Ectodermal cell (in vitro differentiated cells): ENCODE data around the gene TIMP2.

Source experiments
- H3K27ac ChIP-seq: 2 replicates; pipeline ENCODE4 v1.7.0; 2013; ENCODE audit warnings: mild to moderate bottlenecking, low read depth, low read length; ENCODE audit not compliant: insufficient read depth, poor library complexity, severe bottlenecking
- H3K27me3 ChIP-seq: 2 replicates; pipeline ENCODE4 v1.7.0; 2013; ENCODE audit warnings: mild to moderate bottlenecking, low read length; ENCODE audit not compliant: insufficient read depth, control insufficient read depth, poor library complexity, severe bottlenecking
- H3K36me3 ChIP-seq: one replicate; pipeline ENCODE4 v1.7.0; 2013; ENCODE audit warnings: low read length; ENCODE audit not compliant: control insufficient read depth, insufficient read depth
- H3K4me1 ChIP-seq: one replicate; pipeline ENCODE4 v1.7.0; 2013; ENCODE audit warnings: low read length; ENCODE audit not compliant: control insufficient read depth, insufficient read depth
- H3K4me3 ChIP-seq: 2 replicates; pipeline ENCODE4 v1.7.0; 2013; ENCODE audit warnings: low read depth, low read length, control low read depth; ENCODE audit not compliant: insufficient read depth
- H3K9me3 ChIP-seq: 2 replicates; pipeline ENCODE4 v1.7.0; 2013; ENCODE audit warnings: mild to moderate bottlenecking, low read length, moderate library complexity; ENCODE audit not compliant: control insufficient read depth
- WGBS, 2 experiments: methylation state at CpG; one replicate each; pipeline ENCODE4 v1.1.7; 2013; ENCODE audit warnings: missing lambda C conversion rate in 2 of 2; 5-methylcytosine and 5-hydroxymethylcytosine counted together

Gene TIMP2

GRCh38 chr17:78956254-78956653 is 31.1 kb upstream of the TIMP2 start:
- WGBS, 2 experiments: 81 to 84% methylated on average over 11 of the region's 11 CpGs

GRCh38 chr17:78954684-78955083 is 29.5 kb upstream of the TIMP2 start:
- H3K9me3 ChIP-seq: no peaks in the 10 kb centered on the region
- no peaks in the 10 kb centered on the region for H3K27me3 ChIP-seq
- no peak overlapping the region for H3K27ac ChIP-seq
- no peaks in the 10 kb centered on the region for H3K36me3 ChIP-seq
- 94 to 96% methylated on average over 14 of the region's 14 CpGs for WGBS, 2 experiments
- H3K4me3 ChIP-seq: no peak overlapping the region
- H3K4me1 ChIP-seq: peaks cover 6% of the 10 kb centered on the region

More at GRCh38 chr17:78956254-78956653, 31.1 kb upstream of the TIMP2 start:
- Histone ChIP-seq H3K36me3 (no peaks in the 10 kb centered on the region), H3K27ac (no peak overlapping the region), H3K27me3 (no peaks in the 10 kb centered on the region), H3K4me3 (no peak overlapping the region), H3K9me3 (no peaks in the 10 kb centered on the region), H3K4me1 (peaks cover 6% of the 10 kb centered on the region)

- peaks cover 6% of the 10 kb centered on the region for H3K4me1 ChIP-seq
- no peaks in the 10 kb centered on the region for H3K9me3 ChIP-seq
- no peaks in the 10 kb centered on the region for H3K36me3 ChIP-seq
- no peak overlapping the region for H3K27ac ChIP-seq
- no peaks in the 10 kb centered on the region for H3K27me3 ChIP-seq
- H3K4me3 ChIP-seq: no peak overlapping the region
- 69 to 72% methylated on average over 29 of the region's 29 CpGs for WGBS, 2 experiments
Measured at GRCh38 chr17:78953356-78954350, 28.5 kb upstream of the TIMP2 start.

GRCh38 chr17:78952706-78953105 is 27.5 kb upstream of the TIMP2 start:
- Histone ChIP-seq H3K27ac (no peak overlapping the region), H3K9me3 (no peaks in the 10 kb centered on the region), H3K4me3 (no peak overlapping the region), H3K4me1 (peaks cover 6% of the 10 kb centered on the region), H3K36me3 (no peaks in the 10 kb centered on the region), H3K27me3 (no peaks in the 10 kb centered on the region)
- 92 to 93% methylated on average over 10 of the region's 10 CpGs for WGBS, 2 experiments

GRCh38 chr17:78951967-78952551 is 26.9 kb upstream of the TIMP2 start:
- Histone ChIP-seq H3K4me1 (peaks cover 6% of the 10 kb centered on the region), H3K27me3 (no peaks in the 10 kb centered on the region), H3K36me3 (no peaks in the 10 kb centered on the region), H3K27ac (no peak overlapping the region), H3K9me3 (no peaks in the 10 kb centered on the region), H3K4me3 (no peak overlapping the region)
- 66 to 69% methylated on average over 12 of the region's 12 CpGs for WGBS, 2 experiments

- Histone ChIP-seq H3K27me3 (no peaks in the 10 kb centered on the region), H3K27ac (no peak overlapping the region), H3K4me1 (peaks cover 6% of the 10 kb centered on the region), H3K4me3 (no peak overlapping the region), H3K9me3 (no peaks in the 10 kb centered on the region), H3K36me3 (no peaks in the 10 kb centered on the region)
- WGBS, 2 experiments: 90 to 95% methylated on average over 2 of the region's 2 CpGs
Measured at GRCh38 chr17:78950870-78951269, 25.7 kb upstream of the TIMP2 start.

GRCh38 chr17:78947235-78948149 is 22.3 kb upstream of the TIMP2 start:
- no peaks in the 10 kb centered on the region for H3K9me3 ChIP-seq
- WGBS, 2 experiments: 81 to 85% methylated on average over 17 to 18 of the region's 18 CpGs
- H3K36me3 ChIP-seq: no peaks in the 10 kb centered on the region
- no peaks in the 10 kb centered on the region for H3K4me1 ChIP-seq
- H3K4me3 ChIP-seq: no peak overlapping the region
- no peaks in the 10 kb centered on the region for H3K27me3 ChIP-seq
- H3K27ac ChIP-seq: no peak overlapping the region

- no peak overlapping the region for H3K27ac ChIP-seq
- no peak overlapping the region for H3K4me3 ChIP-seq
- H3K36me3 ChIP-seq: no peaks in the 10 kb centered on the region
- 89 to 91% methylated on average over 8 of the region's 8 CpGs for WGBS, 2 experiments
- H3K9me3 ChIP-seq: no peaks in the 10 kb centered on the region
- H3K4me1 ChIP-seq: no peaks in the 10 kb centered on the region
- no peaks in the 10 kb centered on the region for H3K27me3 ChIP-seq
Measured at GRCh38 chr17:78946631-78947030, 21.4 kb upstream of the TIMP2 start.

GRCh38 chr17:78946131-78946530 is 20.9 kb upstream of the TIMP2 start:
- Histone ChIP-seq H3K4me3 (no peak overlapping the region), H3K4me1 (no peaks in the 10 kb centered on the region), H3K9me3 (no peaks in the 10 kb centered on the region), H3K27ac (no peak overlapping the region), H3K36me3 (no peaks in the 10 kb centered on the region), H3K27me3 (no peaks in the 10 kb centered on the region)
- WGBS, 2 experiments: 92 to 94% methylated on average over 7 of the region's 7 CpGs
